Body of pancreas (tissue), 4 donors: ENCODE measurements around the gene ZNF407. TPM values are rescaled to one million over a fixed set of nuclear protein-coding genes. Genes with fewer than 3 reads are reported as not detected.

ENCODE experiments used
- ATAC-seq: fragments of 150-250 bp; one replicate; pipeline ENCODE4 v1.9.1; 2016
- DNase-seq, 4 donors: peaks; one replicate each; pipeline ENCODE4 v3.0.0-alpha.2; 2019
- H3K27ac ChIP-seq, 4 donors: fragments of 200-600 bp; sonication (generic); 1 replicate in 3 of 4; 2 replicates in 1 of 4; pipeline versions ENCODE4 v1.5.1 to v1.6.1; 2016 to 2019; ENCODE audit warnings: mild to moderate bottlenecking in 1 of 4, mixed read lengths in 1 of 4, moderate library complexity in 1 of 4
- H3K27me3 ChIP-seq, 2 donors: fragments of 200-600 bp; sonication (generic); one replicate each; pipeline ENCODE4 v1.6.0; 2016; ENCODE audit warnings: mild to moderate bottlenecking in 1 of 2
- H3K36me3 ChIP-seq, 2 donors: fragments of 200-600 bp; sonication (generic); replicated peaks in 1 of 2; 2 replicates each; pipeline ENCODE4 v1.5.1; 2016; ENCODE audit warnings: low read depth in 2 of 2; ENCODE audit not compliant: insufficient read depth in 1 of 2
- H3K4me1 ChIP-seq: fragments of 200-600 bp; sonication (generic); one replicate; pipeline ENCODE4 v1.6.0; 2016
- H3K4me3 ChIP-seq, 2 donors: fragments of 200-600 bp; sonication (generic); 1 replicate in 1 of 2; 2 replicates in 1 of 2; pipeline ENCODE4 v1.5.1; 2016 to 2019
- H3K9me3 ChIP-seq, 3 donors: fragments of 200-600 bp; sonication (generic); 1 replicate in 2 of 3; 2 replicates in 1 of 3; pipeline ENCODE4 v1.5.1; 2016
- CTCF ChIP-seq, 7 experiments: fragments of 450-650 bp in 4 of 7; fragments of 200-600 bp in 3 of 7; sonication (generic) in 3 of 7; IDR thresholded peaks; one replicate each; pipeline ENCODE4 v1.5.1; 2016 to 2019; ENCODE audit warnings: antibody characterized with exemption in 7 of 7
- POLR2A ChIP-seq, 3 donors: fragments of 450-650 bp; IDR thresholded peaks; one replicate each; pipeline ENCODE4 v1.6.1; 2016; ENCODE audit warnings: antibody characterized with exemption in 3 of 3, mild to moderate bottlenecking in 2 of 3
- WGBS, 2 donors: methylation state at CpG; one replicate each; pipeline ENCODE4 v1.1.5; 2017; 5-methylcytosine and 5-hydroxymethylcytosine counted together
- intact Hi-C: fragments of 100-400 bp; cut with DNase I; formaldehyde crosslinking; loops from one replicate; pipeline ENCODE4 v1.15.1; 2023
- total RNA-seq, 2 donors: library from RNA; depleted of rRNA; stranded (reverse); fragments of >200 nt; gene quantifications; one replicate each; pipeline ENCODE4 v1.1.0, GENCODE V29; 2016

Gene ZNF407
- total RNA-seq, 2 donors from 2014 or later: 14.3 to 19.1 TPM

GRCh38 chr18:74789078-74789477 lies 191.4 kb downstream of the ZNF407 start:
- no peak for TF ChIP-seq CTCF (IDR thresholded peaks at IDR 0.05)
- TF ChIP-seq POLR2A (IDR thresholded peaks at IDR 0.05): no peak
- no peaks in the 10 kb centered on the region for H3K9me3 ChIP-seq
- intact Hi-C loops: no loop called here
- no peaks in the 10 kb centered on the region for H3K36me3 ChIP-seq
- no peaks in the 10 kb centered on the region for H3K4me1 ChIP-seq
- DNase-seq: no peak
- no peaks in the 10 kb centered on the region for H3K27me3 ChIP-seq
- ATAC-seq: no peak
- no peak overlapping the region for H3K4me3 ChIP-seq
- 86 to 97% methylated on average over 8 of the region's 8 CpGs for WGBS, 2 donors
- no peak overlapping the region for H3K27ac ChIP-seq

DNA sequence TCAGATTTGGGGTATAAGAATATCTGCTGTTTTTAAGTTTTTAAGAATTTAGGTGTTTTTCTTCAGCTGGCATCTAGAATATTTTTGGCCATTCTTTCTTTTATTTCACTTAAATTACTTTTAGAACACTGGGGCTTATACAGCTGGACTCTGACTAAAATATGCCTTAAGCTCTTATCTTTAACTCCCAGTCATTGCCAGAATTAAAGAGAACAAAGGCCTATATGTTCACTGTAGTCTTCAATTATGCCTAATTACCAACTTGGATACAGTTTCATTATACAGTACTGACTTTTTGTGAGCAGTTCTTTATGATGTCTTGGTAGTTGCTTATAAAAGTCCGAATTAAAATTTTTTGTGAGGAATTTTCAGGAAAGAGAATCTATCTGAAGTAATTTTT lies 192.8 kb downstream of the ZNF407 start:
- H3K9me3 ChIP-seq: no peaks in the 10 kb centered on the region
- intact Hi-C loops: no loop called here
- no peak for TF ChIP-seq CTCF (IDR thresholded peaks at IDR 0.05)
- no peak for TF ChIP-seq POLR2A (IDR thresholded peaks at IDR 0.05)
- DNase-seq (no peak), ATAC-seq (no peak)
- WGBS, 2 donors: 84 to 88% methylated on average over 1 of the region's 1 CpG
- no peaks in the 10 kb centered on the region for H3K36me3 ChIP-seq
- no peak overlapping the region for H3K27ac ChIP-seq
- no peaks in the 10 kb centered on the region for H3K27me3 ChIP-seq
- H3K4me3 ChIP-seq: no peak overlapping the region
- H3K4me1 ChIP-seq: no peaks in the 10 kb centered on the region

- Histone ChIP-seq H3K4me3 (no peak overlapping the region), H3K36me3 (no peaks in the 10 kb centered on the region), H3K9me3 (no peaks in the 10 kb centered on the region), H3K27me3 (no peaks in the 10 kb centered on the region), H3K27ac (no peak overlapping the region), H3K4me1 (peaks cover 3% of the 10 kb centered on the region)
- WGBS, 2 donors: 89 to 98% methylated on average over 8 of the region's 8 CpGs
- no peak for DNase-seq
- intact Hi-C loops: no loop called here
- TF ChIP-seq POLR2A (IDR thresholded peaks at IDR 0.05) (no peak), CTCF (IDR thresholded peaks at IDR 0.05) (no peak)
- ATAC-seq: no peak
Observed at GRCh38 chr18:74791501-74792194, 194.0 kb downstream of the ZNF407 start.

GRCh38 chr18:74793746-74794145 lies 196.1 kb downstream of the ZNF407 start:
- no peak overlapping the region for H3K27ac ChIP-seq
- TF ChIP-seq CTCF (IDR thresholded peaks at IDR 0.05) (no peak), POLR2A (IDR thresholded peaks at IDR 0.05) (no peak)
- no peak for ATAC-seq

DNA sequence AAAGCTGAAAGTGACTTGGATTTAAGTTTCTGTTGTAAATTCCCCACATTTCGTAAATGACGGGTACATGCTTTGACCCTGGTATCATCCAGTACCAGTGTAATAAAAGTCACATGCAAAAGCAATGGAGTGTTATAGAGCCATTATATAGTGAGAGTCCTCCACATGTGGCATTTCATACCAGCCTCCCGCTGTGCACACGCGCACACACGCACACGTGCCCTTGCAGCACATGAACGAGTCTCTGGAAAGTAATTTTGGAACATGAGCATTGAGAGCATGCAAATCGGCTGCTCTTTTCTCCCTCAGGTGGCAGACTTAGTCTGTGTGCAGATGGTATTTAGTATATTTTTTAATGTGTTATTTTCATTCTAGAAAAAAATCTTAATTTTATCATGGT lies 198.1 kb downstream of the ZNF407 start:
- no peak for TF ChIP-seq CTCF (IDR thresholded peaks at IDR 0.05)
- no peak for TF ChIP-seq POLR2A (IDR thresholded peaks at IDR 0.05)
- no peaks in the 10 kb centered on the region for H3K27me3 ChIP-seq
- no peak overlapping the region for H3K4me3 ChIP-seq
- no peaks in the 10 kb centered on the region for H3K36me3 ChIP-seq
- WGBS, 2 donors: 95 to 96% methylated on average over 9 of the region's 9 CpGs
- peaks cover 17% of the 10 kb centered on the region for H3K4me1 ChIP-seq
- no peaks in the 10 kb centered on the region for H3K9me3 ChIP-seq
- DNase-seq: no peak
- no peak overlapping the region for H3K27ac ChIP-seq
- no peak for ATAC-seq
- intact Hi-C loops: no loop called here

More at GRCh38 chr18:74793746-74794145, 196.1 kb downstream of the ZNF407 start:
- DNase-seq: no peak
- 76 to 78% methylated on average over 9 of the region's 9 CpGs for WGBS, 2 donors
- no peaks in the 10 kb centered on the region for H3K27me3 ChIP-seq
- H3K36me3 ChIP-seq: no peaks in the 10 kb centered on the region
- H3K9me3 ChIP-seq: no peaks in the 10 kb centered on the region
- intact Hi-C loops: no loop called here
- H3K4me1 ChIP-seq: peaks cover 17% of the 10 kb centered on the region
- H3K4me3 ChIP-seq: no peak overlapping the region
